ENCODE measurements around the gene RBM8A.
A peak's percentile ranks its signal among the peaks of the same experiment; 100 is the strongest.

The RBM8A gene

GRCh38 chr1:145927063-145927886 is at the start of gene RBM8A:
Gene RBM8A, minus strand, starts transcription at chr1:145927484. Its CDS starts 58 bp downstream, at chr1:145927426.
- peak; percentile 99 for DNase-seq

- no peak for DNase-seq
Measured at GRCh38 chr1:145977016-145977415, 49.7 kb upstream of the RBM8A start.

GRCh38 chr1:145975216-145975615 is 47.9 kb upstream of the RBM8A start:
- no peak for DNase-seq

GRCh38 chr1:145974721-145975120 is 47.4 kb upstream of the RBM8A start:
- DNase-seq: no peak

GRCh38 chr1:145972580-145972979 is 45.3 kb upstream of the RBM8A start:
- DNase-seq: no peak

- no peak for DNase-seq
Measured at GRCh38 chr1:145967288-145967687, 40.0 kb upstream of the RBM8A start.

- DNase-seq: no peak
Measured at GRCh38 chr1:145965119-145965744, 37.9 kb upstream of the RBM8A start.

GRCh38 chr1:145964328-145965118 is 37.2 kb upstream of the RBM8A start, which contains the start of the genes ANKRD34A and POLR3GL:
Gene ANKRD34A, minus strand, starts transcription at chr1:145964575. Its CDS starts 2,816 bp downstream, at chr1:145961759.
Gene POLR3GL, plus strand, starts transcription at chr1:145964690. Its CDS starts 10,176 bp downstream, at chr1:145974866.
- DNase-seq: peak; percentile 89

- DNase-seq: peak; percentile 81
Measured at GRCh38 chr1:145963265-145964019, 36.2 kb upstream of the RBM8A start.

- DNase-seq: peak; percentile 28
Measured at GRCh38 chr1:145962157-145963102, 35.1 kb upstream of the RBM8A start.

GRCh38 chr1:145961425-145962156 is 34.3 kb upstream of the RBM8A start:
- DNase-seq: no peak

GRCh38 chr1:145961109-145961424 is 33.8 kb upstream of the RBM8A start:
- DNase-seq: no peak

GRCh38 chr1:145960468-145961108 is 33.3 kb upstream of the RBM8A start:
- DNase-seq: peak; percentile 52

- no peak for DNase-seq
Measured at GRCh38 chr1:145959957-145960467, 32.7 kb upstream of the RBM8A start.

- DNase-seq: no peak
Measured at GRCh38 chr1:145959333-145959732, 32.0 kb upstream of the RBM8A start.

GRCh38 chr1:145958734-145959133 is 31.4 kb upstream of the RBM8A start:
- no peak for DNase-seq

GRCh38 chr1:145957443-145958319 is 30.4 kb upstream of the RBM8A start, which contains the start of gene LIX1L:
Gene LIX1L, minus strand, starts transcription at chr1:145958017. Its CDS starts 90 bp downstream, at chr1:145957927.
- DNase-seq: peak; percentile 97

- peak; percentile 43 for DNase-seq
Measured at GRCh38 chr1:145956781-145957442, 29.6 kb upstream of the RBM8A start.

Measured in fibroblast of skin of right quadriceps (primary cell).